SK-N-SH treated with all-trans-retinoic acid at 6 μM for 48 hours (cell line): ENCODE data around the gene FHIT.

Source experiments
- ATAC-seq: fragments of 200-7000 bp; cut with Tn5 transposase; 3 replicates; pipeline ENCODE4 v1.9.1; 2020; ENCODE audit warnings: mild to moderate bottlenecking, moderate library complexity
- ARNTL ChIP-seq: fragments of 450-650 bp; formaldehyde crosslinking; IDR thresholded peaks from 2 replicates; pipeline ENCODE4 v1.5.0; 2020; ENCODE audit warnings: low read depth, mild to moderate bottlenecking, moderate library complexity, borderline replicate concordance
- BACH2 ChIP-seq: fragments of 250-450 bp; sonication (Bioruptor Pico); IDR thresholded peaks from 2 replicates; pipeline ENCODE4 v1.9.0; 2021; ENCODE audit warnings: mild to moderate bottlenecking, borderline replicate concordance
- CREB5 ChIP-seq: fragments of 250-450 bp; sonication (Bioruptor Pico); IDR thresholded peaks from 2 replicates; pipeline ENCODE4 v1.5.1; 2020; ENCODE audit warnings: low read depth, mild to moderate bottlenecking, moderate library complexity
- CSDC2 ChIP-seq: fragments of 250-450 bp; sonication (Bioruptor Pico); IDR thresholded peaks from 2 replicates; pipeline ENCODE4 v1.5.0; 2020; ENCODE audit warnings: mild to moderate bottlenecking, moderate library complexity
- CSRNP3 ChIP-seq: fragments of 250-450 bp; sonication (Bioruptor Pico); IDR thresholded peaks from 2 replicates; pipeline ENCODE4 v1.5.1; 2021; ENCODE audit warnings: mild to moderate bottlenecking, moderate library complexity
- ESRRG ChIP-seq: fragments of 250-450 bp; sonication (Bioruptor Pico); IDR thresholded peaks from 2 replicates; pipeline ENCODE4 v1.6.1; 2021; ENCODE audit warnings: mild to moderate bottlenecking
- GLIS3 ChIP-seq: fragments of 250-450 bp; sonication (Bioruptor Pico); IDR thresholded peaks from 2 replicates; pipeline ENCODE4 v1.5.0; 2020; ENCODE audit warnings: mild to moderate bottlenecking, moderate library complexity
- ISL1 ChIP-seq: fragments of 250-450 bp; sonication (Bioruptor Pico); IDR thresholded peaks from 2 replicates; pipeline ENCODE4 v2.1.2; 2022; ENCODE audit warnings: mild to moderate bottlenecking, moderate library complexity
- OSR1 ChIP-seq: fragments of 250-450 bp; sonication (Bioruptor Pico); IDR thresholded peaks from 2 replicates; pipeline ENCODE4 v1.8.0; 2022; ENCODE audit warnings: moderate library complexity, mild to moderate bottlenecking, inconsistent platforms
- PPARA ChIP-seq: fragments of 250-450 bp; sonication (Bioruptor Pico); IDR thresholded peaks from 2 replicates; pipeline ENCODE4 v1.5.0; 2020; ENCODE audit warnings: mild to moderate bottlenecking, borderline replicate concordance
- RARB ChIP-seq: fragments of 250-450 bp; sonication (Bioruptor Pico); IDR thresholded peaks from 2 replicates; pipeline ENCODE4 v1.8.0; 2021; ENCODE audit warnings: mild to moderate bottlenecking, moderate library complexity
- SNAI2 ChIP-seq: fragments of 250-450 bp; sonication (Bioruptor Pico); IDR thresholded peaks from 2 replicates; pipeline ENCODE4 v1.5.0; 2020; ENCODE audit warnings: mild to moderate bottlenecking, moderate library complexity
- TCF4 ChIP-seq: fragments of 250-450 bp; sonication (Bioruptor Pico); IDR thresholded peaks from 2 replicates; pipeline ENCODE4 v1.8.0; 2021; ENCODE audit warnings: mild to moderate bottlenecking, moderate library complexity, borderline replicate concordance
- TOX ChIP-seq: fragments of 250-450 bp; sonication (Bioruptor Pico); IDR thresholded peaks from 2 replicates; pipeline ENCODE4 v1.8.0; 2021; ENCODE audit warnings: mild to moderate bottlenecking, moderate library complexity, borderline replicate concordance
- TSHZ2 ChIP-seq: fragments of 250-450 bp; sonication (Bioruptor Pico); IDR thresholded peaks from 2 replicates; pipeline ENCODE4 v1.5.0; 2020; ENCODE audit warnings: mild to moderate bottlenecking, moderate library complexity
- ZC3H10 ChIP-seq: fragments of 250-450 bp; sonication (Bioruptor Pico); IDR thresholded peaks from 2 replicates; pipeline ENCODE4 v1.5.1; 2021; ENCODE audit warnings: mild to moderate bottlenecking, moderate library complexity
- ZFP3 ChIP-seq: fragments of 250-450 bp; sonication (Bioruptor Pico); IDR thresholded peaks from 2 replicates; pipeline ENCODE4 v1.5.0; 2020; ENCODE audit warnings: mild to moderate bottlenecking, moderate library complexity
- ZFP30 ChIP-seq: fragments of 450-650 bp; formaldehyde crosslinking; IDR thresholded peaks from 2 replicates; pipeline ENCODE4 v1.5.0; 2022; ENCODE audit warnings: mild to moderate bottlenecking, moderate library complexity
- ZNF565 ChIP-seq: fragments of 450-650 bp; formaldehyde crosslinking; conservative IDR thresholded peaks from 2 replicates; pipeline ENCODE4 v1.5.0; 2020; ENCODE audit warnings: low read depth, mild to moderate bottlenecking, moderate library complexity
- ZNF70 ChIP-seq: fragments of 450-650 bp; formaldehyde crosslinking; IDR thresholded peaks from 2 replicates; pipeline ENCODE4 v1.5.0; 2020; ENCODE audit warnings: mild to moderate bottlenecking, moderate library complexity
- ZNF8 ChIP-seq: fragments of 450-650 bp; formaldehyde crosslinking; IDR thresholded peaks from 2 replicates; pipeline ENCODE4 v1.5.0; 2020; ENCODE audit warnings: mild to moderate bottlenecking, moderate library complexity
- TF ChIP-seq, protein P1 (sequence below): fragments of 250-450 bp; sonication (Bioruptor Pico); IDR thresholded peaks from 2 replicates; pipeline ENCODE4 v1.8.0; 2021; ENCODE audit warnings: low read depth, mild to moderate bottlenecking, moderate library complexity, borderline replicate concordance
- TF ChIP-seq, protein P2 (sequence below): fragments of 250-450 bp; sonication (Bioruptor Pico); IDR thresholded peaks from 2 replicates; pipeline ENCODE4 v1.8.0; 2020; ENCODE audit warnings: mild to moderate bottlenecking, moderate library complexity, borderline replicate concordance

The FHIT gene

DNA sequence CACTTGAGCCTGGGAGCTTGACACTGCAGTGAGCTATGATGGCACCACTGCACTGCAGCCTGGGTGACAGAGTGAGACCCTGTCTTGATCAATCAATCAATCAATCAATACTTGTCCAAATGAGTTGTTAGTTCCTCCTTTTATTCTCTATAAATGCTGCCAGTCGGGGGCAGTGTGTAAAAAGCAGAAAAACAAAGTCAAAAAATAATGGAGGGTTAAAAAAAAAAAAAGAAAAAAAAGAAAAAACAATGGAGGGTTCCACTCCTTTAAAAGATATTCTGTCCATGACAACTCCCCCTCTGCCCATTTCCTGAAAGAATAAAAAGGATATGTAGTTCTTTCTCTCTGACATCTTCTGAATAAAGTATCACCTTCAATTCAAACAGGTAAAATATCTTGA, 1068.6 kb downstream of the FHIT start:
- ATAC-seq = no peak
- TF ChIP-seq BACH2 (CRISPR knock-in tag) (no peak), ISL1 (no peak), SNAI2 (CRISPR knock-in tag) (no peak), ZFP3 (CRISPR knock-in tag) (no peak), CREB5 (CRISPR knock-in tag) (no peak), PPARA (CRISPR knock-in tag) (no peak), ZNF70 (CRISPR knock-in tag) (no peak), OSR1 (CRISPR knock-in tag) (no peak), GLIS3 (CRISPR knock-in tag) (no peak)
- TF ChIP-seq, protein P1, sequence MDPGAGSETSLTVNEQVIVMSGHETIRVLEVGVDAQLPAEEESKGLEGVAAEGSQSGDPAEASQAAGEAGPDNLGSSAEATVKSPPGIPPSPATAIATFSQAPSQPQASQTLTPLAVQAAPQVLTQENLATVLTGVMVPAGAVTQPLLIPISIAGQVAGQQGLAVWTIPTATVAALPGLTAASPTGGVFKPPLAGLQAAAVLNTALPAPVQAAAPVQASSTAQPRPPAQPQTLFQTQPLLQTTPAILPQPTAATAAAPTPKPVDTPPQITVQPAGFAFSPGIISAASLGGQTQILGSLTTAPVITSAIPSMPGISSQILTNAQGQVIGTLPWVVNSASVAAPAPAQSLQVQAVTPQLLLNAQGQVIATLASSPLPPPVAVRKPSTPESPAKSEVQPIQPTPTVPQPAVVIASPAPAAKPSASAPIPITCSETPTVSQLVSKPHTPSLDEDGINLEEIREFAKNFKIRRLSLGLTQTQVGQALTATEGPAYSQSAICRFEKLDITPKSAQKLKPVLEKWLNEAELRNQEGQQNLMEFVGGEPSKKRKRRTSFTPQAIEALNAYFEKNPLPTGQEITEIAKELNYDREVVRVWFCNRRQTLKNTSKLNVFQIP (CRISPR knock-in tag) = no peak

- ATAC-seq = no peak
These were observed 1072.2 kb downstream of the FHIT start for GRCh38 chr3:60178931-60179653.

More at GRCh38 chr3:60178931-60179653, 1072.2 kb downstream of the FHIT start:
- TF ChIP-seq CREB5 (CRISPR knock-in tag) (no peak), RARB (CRISPR knock-in tag) (no peak), ZFP3 (CRISPR knock-in tag) (0 out of 2 replicates have a peak, but pooled peaks have one; percentile 42), PPARA (CRISPR knock-in tag) (no peak), ZNF8 (CRISPR knock-in tag) (no peak), ZNF70 (CRISPR knock-in tag) (no peak), GLIS3 (CRISPR knock-in tag) (no peak), SNAI2 (CRISPR knock-in tag) (no peak), CSRNP3 (CRISPR knock-in tag) (no peak), ZC3H10 (CRISPR knock-in tag) (no peak), BACH2 (CRISPR knock-in tag) (no peak), TSHZ2 (CRISPR knock-in tag) (peak; percentile 54; the same call in 1 of the 2 replicates), ZFP30 (CRISPR knock-in tag) (no peak), TCF4 (CRISPR knock-in tag) (peak; percentile 87), TOX (CRISPR knock-in tag) (no peak), ARNTL (no peak), ESRRG (CRISPR knock-in tag) (no peak), ISL1 (peak; percentile 54), ZNF565 (CRISPR knock-in tag) (no peak), CSDC2 (CRISPR knock-in tag) (no peak), OSR1 (CRISPR knock-in tag) (no peak)
- TF ChIP-seq, protein P1 (CRISPR knock-in tag) = no peak
- TF ChIP-seq, protein P2, sequence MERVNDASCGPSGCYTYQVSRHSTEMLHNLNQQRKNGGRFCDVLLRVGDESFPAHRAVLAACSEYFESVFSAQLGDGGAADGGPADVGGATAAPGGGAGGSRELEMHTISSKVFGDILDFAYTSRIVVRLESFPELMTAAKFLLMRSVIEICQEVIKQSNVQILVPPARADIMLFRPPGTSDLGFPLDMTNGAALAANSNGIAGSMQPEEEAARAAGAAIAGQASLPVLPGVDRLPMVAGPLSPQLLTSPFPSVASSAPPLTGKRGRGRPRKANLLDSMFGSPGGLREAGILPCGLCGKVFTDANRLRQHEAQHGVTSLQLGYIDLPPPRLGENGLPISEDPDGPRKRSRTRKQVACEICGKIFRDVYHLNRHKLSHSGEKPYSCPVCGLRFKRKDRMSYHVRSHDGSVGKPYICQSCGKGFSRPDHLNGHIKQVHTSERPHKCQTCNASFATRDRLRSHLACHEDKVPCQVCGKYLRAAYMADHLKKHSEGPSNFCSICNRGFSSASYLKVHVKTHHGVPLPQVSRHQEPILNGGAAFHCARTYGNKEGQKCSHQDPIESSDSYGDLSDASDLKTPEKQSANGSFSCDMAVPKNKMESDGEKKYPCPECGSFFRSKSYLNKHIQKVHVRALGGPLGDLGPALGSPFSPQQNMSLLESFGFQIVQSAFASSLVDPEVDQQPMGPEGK = no peak
